Fibroblast of skin of right quadriceps (primary cell): ENCODE measurements around the gene NECAB2.

Experiments
- DNase-seq: peaks from one replicate; pipeline ENCODE4 v3.0.0-alpha.2; 2013

The NECAB2 gene

DNA sequence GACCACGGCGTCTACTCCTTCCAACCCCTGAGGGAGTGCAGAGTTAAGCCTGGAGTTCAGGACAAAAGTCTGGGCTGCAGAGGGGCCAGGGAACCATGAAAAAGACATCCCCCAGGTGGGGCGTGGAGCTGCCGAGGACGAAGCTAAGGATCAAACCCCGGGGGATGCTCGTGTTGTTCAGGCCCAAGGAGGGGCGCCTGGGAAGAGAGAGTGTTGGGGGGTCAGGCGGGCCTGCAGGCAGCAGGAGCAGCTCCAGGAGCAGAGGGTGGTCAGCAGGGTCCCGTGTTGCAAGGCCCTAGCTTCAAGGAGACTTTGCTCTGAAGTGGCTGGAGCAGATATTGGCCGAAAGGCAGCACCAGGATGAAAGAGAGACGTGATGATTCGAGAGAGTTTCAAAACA, 26.7 kb downstream of the NECAB2 start:
- no peak for DNase-seq

DNA sequence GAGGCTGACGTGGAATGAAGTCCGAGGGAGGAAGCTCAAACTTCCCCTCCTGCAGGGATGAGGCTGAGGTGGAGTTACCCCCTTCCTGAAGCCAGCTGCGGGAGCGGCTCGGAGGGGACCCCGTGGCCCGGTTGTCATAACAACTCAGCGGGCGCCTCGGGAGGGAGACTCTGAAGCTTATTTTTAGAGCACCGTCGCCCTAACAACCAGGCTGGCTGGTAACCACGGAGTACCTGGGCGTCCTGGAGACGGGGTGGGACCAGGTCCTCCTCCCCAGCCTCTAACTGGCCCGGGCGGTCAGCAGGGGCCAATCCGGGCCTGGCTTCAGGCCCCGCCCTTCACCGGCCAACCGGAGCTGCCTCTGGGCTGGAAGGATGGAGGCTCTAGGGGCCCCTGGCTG, 27.7 kb downstream of the NECAB2 start:
- no peak for DNase-seq

DNA sequence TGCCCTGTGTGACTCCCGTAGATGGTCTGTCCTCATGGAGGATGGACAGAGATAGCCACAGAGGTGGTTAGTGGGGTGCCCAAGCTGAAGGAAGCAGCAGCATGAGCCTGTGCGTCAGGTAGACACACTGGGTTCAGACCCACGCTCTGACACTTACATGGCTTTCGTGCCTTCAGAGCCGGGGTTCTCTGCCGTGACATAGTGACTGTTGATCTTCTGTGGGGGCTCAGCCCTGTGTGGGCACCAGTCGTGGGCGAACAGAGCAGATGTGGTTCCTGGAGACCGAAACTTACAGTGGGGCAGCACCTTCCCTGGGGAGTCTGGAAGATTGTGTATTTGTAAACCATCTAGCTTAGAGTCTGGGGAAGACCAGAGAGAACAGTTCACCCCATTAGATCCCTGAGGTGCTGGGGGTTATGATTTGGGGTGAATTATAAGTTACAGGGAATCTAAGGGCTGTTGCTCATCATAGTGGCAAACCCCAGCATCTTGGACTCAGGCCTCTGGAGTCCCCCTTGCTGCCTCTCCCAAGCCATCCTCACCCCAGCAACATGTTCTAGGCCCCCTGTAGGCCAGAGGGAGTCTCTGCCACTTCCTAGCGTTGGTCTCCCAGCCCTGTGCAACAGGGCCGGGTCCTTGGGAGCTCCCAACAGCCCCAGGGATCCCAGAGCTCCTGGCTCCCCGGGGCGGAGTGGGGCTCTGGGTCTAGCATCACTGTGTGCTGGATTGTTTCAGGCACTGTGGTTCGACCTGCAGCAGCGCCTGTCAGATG, 28.6 kb downstream of the NECAB2 start:
- DNase-seq: no peak

GRCh38 chr16:83998091-83998490, 30.0 kb downstream of the NECAB2 start:
- no peak for DNase-seq

DNA sequence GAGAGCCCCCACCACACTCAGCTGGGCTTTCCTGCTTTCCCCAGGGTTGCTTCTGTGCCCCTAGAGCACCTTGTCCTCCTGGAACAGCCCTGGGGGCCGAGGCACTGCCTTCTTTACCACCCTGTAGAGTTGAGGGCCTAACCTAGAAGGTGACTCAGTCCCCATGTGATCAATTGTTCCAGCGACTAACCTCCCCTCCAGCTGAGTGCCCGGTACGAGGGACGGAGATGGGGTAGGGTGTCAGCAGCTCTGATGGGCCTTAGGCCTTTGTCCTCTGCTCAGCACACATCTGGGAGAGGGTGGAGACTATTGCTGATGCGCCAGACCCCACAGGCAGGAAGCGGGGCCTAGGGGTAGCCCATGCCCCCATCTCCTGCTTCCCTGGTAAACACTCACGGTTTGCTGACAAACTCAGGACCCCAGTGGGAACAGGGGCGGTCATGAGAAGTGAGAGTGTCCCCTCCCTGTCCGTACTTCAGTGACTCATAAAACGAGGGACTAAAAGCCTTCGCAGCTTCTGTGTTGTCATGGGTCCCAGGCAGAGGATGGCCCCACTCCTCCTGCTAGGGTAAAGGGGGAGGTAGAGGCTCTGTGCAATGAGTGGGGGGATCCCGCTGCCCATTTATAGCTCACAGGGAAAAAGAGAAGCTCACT, 33.1 kb downstream of the NECAB2 start:
- DNase-seq: no peak

DNA sequence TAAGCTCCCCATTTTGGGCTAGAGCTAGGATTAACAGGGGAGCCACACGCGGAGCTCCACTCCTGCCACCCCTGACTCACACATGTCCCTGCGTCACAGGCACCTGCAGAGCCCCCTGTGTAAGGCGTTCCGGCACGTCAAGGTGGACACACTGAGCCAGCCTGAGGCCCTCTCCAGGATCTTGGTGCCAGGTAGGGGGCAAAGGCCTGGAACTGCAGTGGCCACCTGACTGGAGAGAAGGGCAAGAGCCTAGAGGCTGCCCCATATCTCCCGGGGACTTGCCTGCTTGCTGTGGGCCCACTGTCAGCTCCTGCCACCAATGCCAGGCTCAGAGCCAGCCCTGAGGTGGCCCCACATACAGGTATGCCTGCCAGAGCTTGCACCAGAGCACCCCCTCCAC, 33.7 kb downstream of the NECAB2 start:
- no peak for DNase-seq

DNA sequence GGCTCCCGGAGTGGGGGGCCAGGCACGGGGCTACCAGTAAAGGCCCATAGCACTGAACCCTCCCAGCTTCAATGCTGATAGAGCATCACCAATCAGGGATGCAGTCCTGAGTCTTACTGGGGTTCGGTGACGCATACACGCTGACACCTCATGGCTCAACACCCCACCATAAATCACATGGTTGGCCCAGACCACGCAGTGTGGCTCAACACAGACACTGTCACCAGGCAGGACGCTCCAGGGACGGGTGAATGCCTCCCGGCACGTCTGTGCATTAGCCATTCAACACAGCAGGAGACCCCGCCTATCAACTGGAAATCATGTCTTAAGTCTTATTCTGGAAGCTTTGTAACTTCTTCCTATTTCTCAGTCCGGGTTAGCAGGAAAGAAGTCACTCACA, 35.0 kb downstream of the NECAB2 start:
- DNase-seq: no peak

- no peak for DNase-seq
These were observed 36.4 kb downstream of the NECAB2 start for GRCh38 chr16:84004442-84004841.

DNA sequence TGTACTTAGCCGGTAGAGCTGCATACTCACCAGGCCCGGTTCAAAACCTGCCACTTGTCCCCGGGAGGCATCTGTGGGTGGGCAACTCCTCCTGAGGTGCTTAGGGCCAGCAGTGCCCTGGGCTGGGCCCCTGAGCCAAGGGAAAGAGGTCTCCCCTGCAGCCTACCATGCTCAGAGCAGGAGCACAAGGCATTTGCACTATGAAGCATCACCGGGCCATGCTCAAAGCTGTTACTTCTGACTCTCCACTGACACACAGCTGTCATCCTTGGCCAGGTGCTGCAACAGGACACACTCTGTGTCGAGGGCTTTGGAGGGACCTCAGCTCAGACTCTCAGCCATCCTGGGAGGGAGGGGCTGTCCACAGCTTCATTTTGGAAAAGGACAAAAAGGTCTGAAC, 37.3 kb downstream of the NECAB2 start:
- no peak for DNase-seq

- DNase-seq: no peak
These were observed 39.5 kb downstream of the NECAB2 start for GRCh38 chr16:84007520-84007919.

DNA sequence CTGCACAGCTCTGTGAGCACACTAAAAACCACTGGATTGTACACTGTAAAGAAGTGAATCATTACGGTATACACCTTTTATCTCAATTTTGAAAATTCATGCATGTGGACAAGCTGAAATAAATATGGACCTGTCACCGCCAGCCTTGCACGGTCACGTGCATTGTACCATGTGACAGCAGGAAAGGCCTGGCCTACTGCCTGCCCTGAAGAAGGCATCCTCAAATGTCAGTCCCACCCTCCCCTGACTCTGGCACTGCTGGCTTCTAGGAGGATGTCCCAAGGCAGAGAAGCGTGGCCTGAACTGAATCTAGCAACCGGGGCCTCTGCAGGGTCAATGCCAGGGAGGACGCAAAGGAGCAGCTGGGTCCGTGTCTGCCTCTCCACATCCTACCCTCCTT, 39.9 kb downstream of the NECAB2 start:
- DNase-seq: no peak

DNA sequence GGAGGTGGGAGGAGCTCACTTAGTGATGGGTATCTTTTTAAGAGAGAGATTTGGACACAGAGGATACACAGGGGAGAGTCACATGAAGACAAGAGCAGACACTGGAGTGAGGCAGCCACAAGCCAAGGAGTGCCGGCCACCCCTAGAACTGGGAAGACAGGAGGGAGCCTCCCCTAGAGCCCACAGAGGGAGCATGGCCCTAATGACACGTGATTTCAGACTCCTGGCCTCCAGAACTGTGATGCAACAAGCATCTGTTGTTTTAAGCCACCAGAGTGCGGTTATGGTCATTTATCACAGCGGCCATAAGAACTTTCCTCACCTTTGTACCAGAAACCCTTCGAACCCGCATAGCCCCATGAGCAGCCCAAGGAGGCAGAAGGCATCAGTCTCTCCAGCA, 41.2 kb downstream of the NECAB2 start:
- DNase-seq: no peak

DNA sequence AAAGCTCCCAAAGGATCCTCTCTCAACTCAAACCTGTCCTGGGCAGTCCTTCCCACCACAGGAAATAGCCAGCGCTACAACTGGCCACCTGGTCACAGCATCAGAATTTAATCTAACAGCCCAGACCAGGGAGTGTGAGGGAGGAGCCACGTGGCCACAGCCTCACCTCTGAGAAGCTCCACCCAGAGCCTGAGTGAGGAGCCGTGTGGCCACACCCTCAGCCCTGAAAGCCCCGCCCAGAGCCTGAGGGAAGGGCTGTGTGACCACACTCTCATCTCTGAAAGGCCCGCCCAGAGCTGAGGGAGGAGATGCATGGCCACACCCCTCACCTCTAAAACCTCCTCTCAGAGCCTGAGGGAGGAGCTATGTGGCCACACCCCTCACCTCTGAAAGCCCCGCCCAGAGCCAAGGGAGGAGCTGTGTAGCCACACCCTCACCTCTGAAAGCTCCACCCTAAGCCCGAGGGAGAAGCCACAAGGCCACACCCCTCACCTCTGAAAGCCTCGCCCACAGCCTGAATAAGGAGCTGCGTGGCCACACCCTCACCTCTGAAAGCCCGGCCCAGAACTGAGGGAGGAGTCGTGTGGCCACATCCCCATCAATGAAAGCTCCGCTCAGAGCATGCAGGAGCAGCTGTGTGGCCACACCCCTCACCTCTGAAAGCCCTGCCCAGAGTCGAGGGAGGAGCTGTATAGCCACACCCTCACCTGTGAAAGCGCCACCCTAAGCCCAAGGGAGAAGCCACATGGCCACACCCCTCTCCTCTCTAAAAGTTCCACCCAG, 45.9 kb downstream of the NECAB2 start:
- DNase-seq: peak; percentile 41

GRCh38 chr16:84014570-84015327, 46.7 kb downstream of the NECAB2 start:
- DNase-seq: no peak

GRCh38 chr16:84015399-84015798, 47.4 kb downstream of the NECAB2 start:
- DNase-seq: no peak

DNA sequence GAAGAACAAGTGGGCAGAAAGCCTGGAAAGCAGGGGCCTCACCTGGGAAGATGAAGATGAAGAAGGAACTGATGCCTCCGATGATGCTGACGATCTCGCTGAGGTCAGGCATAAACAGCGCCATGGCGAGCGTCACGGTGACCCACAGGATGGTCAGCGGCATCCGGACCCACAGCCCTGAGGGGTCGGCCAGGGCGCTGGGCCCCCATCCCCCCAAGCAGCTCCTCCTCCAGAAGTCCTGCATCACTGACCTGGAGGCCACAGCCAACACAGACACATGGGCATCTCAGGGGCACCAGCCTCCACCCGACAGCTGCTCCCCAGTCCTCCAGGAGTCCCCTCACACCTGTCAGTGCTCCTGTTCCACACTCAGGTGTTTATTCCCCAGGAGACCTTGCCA, 48.4 kb downstream of the NECAB2 start:
- DNase-seq: no peak

DNA sequence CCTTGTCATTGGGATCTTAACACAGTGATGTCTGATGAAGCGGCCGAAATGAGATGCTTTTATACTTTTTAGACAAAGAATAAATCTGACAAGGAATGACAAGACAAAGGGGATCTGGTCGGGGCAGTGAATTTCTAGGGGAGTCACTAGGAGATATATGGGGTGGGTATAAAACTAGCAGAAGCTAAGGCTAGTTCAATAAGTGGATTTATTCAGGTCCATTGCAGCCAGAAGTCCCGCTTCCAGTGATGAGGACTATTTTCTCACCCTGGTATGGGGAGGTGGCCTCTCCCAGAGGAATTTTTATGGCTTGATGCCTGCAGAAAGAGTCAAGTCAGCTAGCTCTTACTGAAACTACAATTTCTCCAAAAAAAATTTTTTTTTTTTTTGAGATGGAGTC, 50.7 kb downstream of the NECAB2 start:
- DNase-seq: no peak

DNA sequence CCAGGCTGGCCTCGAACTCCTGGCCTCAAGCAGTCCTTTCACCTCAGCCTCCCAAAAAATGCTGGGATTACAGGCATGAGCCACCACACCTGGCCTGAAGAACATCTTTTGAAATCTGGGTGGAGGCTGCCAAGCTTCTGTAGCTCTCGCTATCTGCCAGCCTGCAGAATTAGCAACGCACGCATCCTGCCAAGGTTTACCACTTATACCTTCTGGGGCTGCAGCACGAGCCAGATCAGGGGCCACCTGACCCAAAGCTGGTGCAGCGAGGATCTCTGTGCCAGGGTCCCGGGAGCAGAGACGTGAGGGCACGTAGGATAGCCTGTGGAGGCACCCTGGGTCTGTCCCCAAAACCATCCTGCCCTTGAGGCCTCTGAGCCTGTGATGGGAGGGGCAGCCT, 52.3 kb downstream of the NECAB2 start:
- DNase-seq: no peak

DNA sequence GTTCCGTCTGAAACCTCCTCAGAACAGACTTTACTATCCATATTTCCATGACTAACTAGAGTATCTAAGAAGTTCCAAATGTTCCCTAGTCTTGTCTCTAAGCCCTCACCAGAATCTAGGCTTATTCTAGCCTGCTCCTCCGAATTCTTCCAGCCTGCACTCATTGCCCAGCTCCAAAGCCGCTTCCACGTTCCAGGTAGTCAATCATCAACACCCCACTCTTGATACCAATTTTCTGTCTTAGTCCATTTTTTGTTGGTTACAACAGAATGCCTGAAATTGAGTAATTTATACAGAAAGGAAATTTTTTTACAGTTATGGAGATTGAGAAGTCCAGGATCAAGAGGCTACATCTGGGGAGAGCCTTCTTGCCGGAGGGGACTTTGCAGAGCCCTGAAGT, 53.4 kb downstream of the NECAB2 start:
- DNase-seq: no peak

DNA sequence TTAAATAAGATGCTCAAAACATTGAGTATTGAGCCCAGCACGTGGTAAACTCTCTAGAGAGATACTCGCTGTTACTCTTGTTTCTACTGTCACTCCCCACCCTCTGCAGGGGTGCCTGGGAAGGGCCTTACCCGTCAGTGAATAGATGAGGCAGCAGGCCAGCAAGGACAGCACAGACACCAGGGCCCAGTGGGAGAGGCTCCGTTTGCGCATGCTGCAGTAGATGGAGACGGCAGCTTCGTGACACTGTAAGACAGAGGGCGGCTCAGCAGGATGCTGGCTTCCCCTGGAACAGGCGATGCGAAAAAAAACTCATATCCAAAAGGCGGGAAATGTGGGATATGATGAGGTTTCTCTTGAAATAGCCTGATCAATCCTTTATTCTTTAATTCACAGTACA, 54.6 kb downstream of the NECAB2 start:
- DNase-seq: no peak

GRCh38 chr16:84024854-84025253, 56.8 kb downstream of the NECAB2 start:
- DNase-seq: peak; percentile 27

DNA sequence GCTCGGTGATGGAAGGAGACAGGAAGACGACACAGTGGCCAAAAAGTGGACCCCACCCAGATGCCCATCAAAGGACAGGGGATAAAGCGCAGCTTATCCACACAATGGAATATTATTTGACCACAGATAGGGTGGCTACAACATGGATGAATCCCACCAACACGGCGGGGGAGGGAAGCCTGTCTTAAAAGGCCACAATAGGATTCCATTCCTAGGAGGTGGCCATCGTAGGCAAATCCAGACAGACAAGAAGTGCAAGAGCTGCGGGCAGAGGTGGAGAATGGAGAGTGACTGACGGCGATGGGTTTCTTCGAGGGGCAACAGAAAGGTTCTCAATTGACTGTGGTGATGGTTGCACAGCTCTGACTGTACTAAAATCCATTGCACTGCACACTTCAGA, 58.6 kb downstream of the NECAB2 start:
- no peak for DNase-seq

DNA sequence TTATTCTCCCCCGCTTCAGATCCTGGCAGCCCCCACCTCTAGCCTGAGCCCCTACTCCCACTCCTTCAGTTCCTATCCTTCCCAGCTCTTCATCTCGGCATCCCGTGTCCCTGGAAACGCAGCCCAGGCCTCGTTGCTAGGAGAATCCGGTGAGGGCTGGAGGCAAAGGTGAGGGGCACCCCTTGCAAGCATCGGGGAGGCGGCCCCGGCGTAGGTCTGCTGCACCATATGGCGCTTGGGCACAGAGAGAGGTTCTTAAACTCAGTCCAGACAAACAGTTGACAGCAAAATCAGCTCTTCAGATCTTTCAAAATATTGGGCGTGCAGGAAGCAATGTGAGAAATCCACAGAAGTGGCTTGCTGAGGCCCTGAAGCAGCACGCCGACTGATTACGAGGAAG, 59.6 kb downstream of the NECAB2 start:
- no peak for DNase-seq
